ENCODE results near the gene SYNRG. TPM values are rescaled to one million over a fixed set of nuclear protein-coding genes. Genes with fewer than 3 reads are reported as not detected.

SYNRG gene
- total RNA-seq, 1 experiment from 2014 or later = 40.5 TPM

DNA sequence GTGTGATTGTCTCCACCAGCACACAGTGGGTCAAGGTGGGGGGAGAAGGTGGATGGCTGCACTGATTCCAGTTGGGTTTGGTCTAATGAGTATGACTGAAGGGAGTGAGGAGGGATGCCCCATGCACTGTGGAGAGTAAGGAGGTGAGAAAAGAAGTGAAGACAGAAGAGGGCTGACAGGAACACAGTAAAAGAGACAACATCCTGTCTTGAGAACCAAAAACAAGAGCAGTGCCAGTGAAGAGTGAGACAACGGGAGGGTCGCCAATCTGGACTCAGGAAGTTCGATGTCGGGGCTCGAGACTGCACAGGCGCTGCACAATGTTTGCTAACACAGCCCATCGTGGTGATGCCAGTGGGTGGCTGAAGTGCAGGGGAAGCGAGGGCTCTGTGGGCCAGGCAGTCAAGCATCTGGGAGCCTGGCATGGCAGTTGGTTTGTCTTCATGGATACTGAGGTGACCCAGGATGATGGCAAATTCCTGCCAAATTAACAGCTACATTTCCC lies 85.5 kb downstream of the SYNRG start:
- no peaks in the 10 kb centered on the region for H3K9me3 Mint-ChIP-seq (ENCODE audit: unreplicated experiment)
- DNase-seq = no peak
- Histone ChIP-seq H3K4me3 (ENCODE audit: low read depth, low read length) (no peak overlapping the region), H3K9me3 (no peaks in the 10 kb centered on the region), H3K36me3 (ENCODE audit: control insufficient read depth, insufficient read depth, low read length) (0 out of 2 replicates have a peak, but pooled peaks cover 1% of the 10 kb centered on the region), H3K4me1 (no peaks in the 10 kb centered on the region), H3K27me3 (replicated peaks; ENCODE audit: control insufficient read depth, insufficient read depth, low read length) (no peaks in the 10 kb centered on the region)
- H3K27ac Mint-ChIP-seq (ENCODE audit: unreplicated experiment) = no peak overlapping the region
- ChIA-PET POLR2A (no interaction called here), CTCF (interaction anchor here (0.5 kb wide), 1 partner anchor 475 kb away, joined by 5 read pairs; no protein-coding TSS in a partner anchor)
- no peak for TF ChIP-seq CTCF (IDR thresholded peaks at IDR 0.05; ENCODE audit: insufficient read depth in 1 of 2, low read depth in 1 of 2, low read length in 1 of 2, severe bottlenecking in 1 of 2, unreplicated experiment in 1 of 2)
- peaks cover 37% of the 10 kb centered on the region for H3K36me3 Mint-ChIP-seq (ENCODE audit: insufficient read depth, unreplicated experiment)
- no TSS peak for BruUV-seq (replicated peaks)
- no peak overlapping the region for H3K4me3 Mint-ChIP-seq (ENCODE audit: unreplicated experiment)
- H3K27me3 Mint-ChIP-seq (ENCODE audit: insufficient read depth, unreplicated experiment) = no peaks in the 10 kb centered on the region
- no peaks in the 10 kb centered on the region for H3K4me1 Mint-ChIP-seq (ENCODE audit: low read depth, unreplicated experiment)
- intact Hi-C loops (cut with micrococcal nuclease; ENCODE audit: unreplicated experiment) = no loop called here

GRCh38 chr17:37521821-37522220 lies 87.4 kb downstream of the SYNRG start:
- Histone ChIP-seq H3K9me3 (no peaks in the 10 kb centered on the region), H3K36me3 (ENCODE audit: control insufficient read depth, insufficient read depth, low read length) (peaks cover 3% of the 10 kb centered on the region; the same call in 1 of the 2 replicates), H3K27me3 (replicated peaks; ENCODE audit: control insufficient read depth, insufficient read depth, low read length) (no peaks in the 10 kb centered on the region), H3K4me3 (ENCODE audit: low read depth, low read length) (no peak overlapping the region), H3K4me1 (0 out of 2 replicates have a peak, but pooled peaks cover under 1% of the 10 kb centered on the region)
- peak overlapping the region; percentile 15 for H3K27ac Mint-ChIP-seq (ENCODE audit: unreplicated experiment)
- no peak for TF ChIP-seq CTCF (IDR thresholded peaks at IDR 0.05; ENCODE audit: insufficient read depth in 1 of 2, low read depth in 1 of 2, low read length in 1 of 2, severe bottlenecking in 1 of 2, unreplicated experiment in 1 of 2)
- POLR2A ChIA-PET = no interaction called here
- no peaks in the 10 kb centered on the region for H3K9me3 Mint-ChIP-seq (ENCODE audit: unreplicated experiment)
- no peak overlapping the region for H3K4me3 Mint-ChIP-seq (ENCODE audit: unreplicated experiment)
- H3K4me1 Mint-ChIP-seq (ENCODE audit: low read depth, unreplicated experiment) = no peaks in the 10 kb centered on the region
- CTCF ChIA-PET = interaction anchor here (0.6 kb wide), 1 partner anchor 153 kb away, joined by 3 read pairs; no protein-coding TSS in a partner anchor
- no peak for DNase-seq
- H3K36me3 Mint-ChIP-seq (ENCODE audit: insufficient read depth, unreplicated experiment) = peaks cover 48% of the 10 kb centered on the region
- no peaks in the 10 kb centered on the region for H3K27me3 Mint-ChIP-seq (ENCODE audit: insufficient read depth, unreplicated experiment)
- BruUV-seq (replicated peaks) = no TSS peak
- intact Hi-C loops (cut with micrococcal nuclease; ENCODE audit: unreplicated experiment) = no loop called here

DNA sequence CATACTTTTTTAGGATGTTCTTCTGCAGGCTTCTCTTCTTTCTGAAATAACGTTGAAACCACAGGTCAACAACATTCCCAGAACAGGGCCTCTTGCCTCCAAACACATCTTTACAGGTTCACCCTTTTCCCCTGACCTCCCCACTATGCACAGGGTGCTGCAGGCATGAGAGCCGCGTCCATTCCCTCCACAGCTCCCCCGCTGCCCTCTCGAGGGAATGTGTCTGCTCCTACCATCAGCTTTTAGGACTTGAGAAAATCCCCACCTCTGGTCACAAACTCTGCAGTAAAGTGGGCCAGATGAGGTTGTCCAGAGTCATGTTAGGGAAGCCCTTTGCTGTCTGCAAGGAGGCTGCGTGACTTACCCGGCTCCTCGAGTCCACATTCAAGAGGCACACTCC lies 89.0 kb downstream of the SYNRG start:
- POLR2A ChIA-PET = no interaction called here
- H3K4me3 Mint-ChIP-seq (ENCODE audit: unreplicated experiment) = no peak overlapping the region
- TF ChIP-seq CTCF (IDR thresholded peaks at IDR 0.05; ENCODE audit: insufficient read depth in 1 of 2, low read depth in 1 of 2, low read length in 1 of 2, severe bottlenecking in 1 of 2, unreplicated experiment in 1 of 2) = no peak
- CTCF ChIA-PET = no interaction called here
- no peaks in the 10 kb centered on the region for H3K27me3 Mint-ChIP-seq (ENCODE audit: insufficient read depth, unreplicated experiment)
- no peaks in the 10 kb centered on the region for H3K4me1 Mint-ChIP-seq (ENCODE audit: low read depth, unreplicated experiment)
- intact Hi-C loops (cut with micrococcal nuclease; ENCODE audit: unreplicated experiment) = no loop called here
- H3K36me3 Mint-ChIP-seq (ENCODE audit: insufficient read depth, unreplicated experiment) = peaks cover 53% of the 10 kb centered on the region
- no peak overlapping the region for H3K27ac Mint-ChIP-seq (ENCODE audit: unreplicated experiment)
- no peaks in the 10 kb centered on the region for H3K9me3 Mint-ChIP-seq (ENCODE audit: unreplicated experiment)
- Histone ChIP-seq H3K4me1 (peaks cover 10% of the 10 kb centered on the region; the same call in 1 of the 2 replicates), H3K36me3 (ENCODE audit: control insufficient read depth, insufficient read depth, low read length) (peaks cover 2% of the 10 kb centered on the region; the same call in 1 of the 2 replicates), H3K27me3 (replicated peaks; ENCODE audit: control insufficient read depth, insufficient read depth, low read length) (no peaks in the 10 kb centered on the region), H3K4me3 (ENCODE audit: low read depth, low read length) (no peak overlapping the region), H3K9me3 (no peaks in the 10 kb centered on the region)
- no peak for DNase-seq
- BruUV-seq (replicated peaks) = no TSS peak

All from Caco-2 (cell line).